Neural cell (in vitro differentiated cells): ENCODE data around the gene OSR1.

Source experiments
- EP300 ChIP-seq: fragments of 450-650 bp; conservative IDR thresholded peaks from 2 replicates; pipeline ENCODE4 v1.6.1; 2014; ENCODE audit warnings: antibody characterized with exemption, mild to moderate bottlenecking, moderate library complexity; ENCODE audit not compliant: poor library complexity, severe bottlenecking
- EZH2 ChIP-seq: fragments of 200-600, 300-800 bp; shearing (Covaris generic), sonication (generic); IDR thresholded peaks from 2 replicates; pipeline ENCODE4 v1.6.1; 2014; ENCODE audit warnings: antibody characterized with exemption, low read length, borderline replicate concordance, mild to moderate bottlenecking; ENCODE audit not compliant: insufficient read depth, poor library complexity, severe bottlenecking
- RAD21 ChIP-seq: fragments of 450-650 bp; conservative IDR thresholded peaks from 2 replicates; pipeline ENCODE4 v1.6.1; 2014; ENCODE audit warnings: antibody characterized with exemption, mild to moderate bottlenecking, moderate library complexity
- TF ChIP-seq, protein P1 (sequence below): fragments of 450-650 bp; IDR thresholded peaks from 2 replicates; pipeline ENCODE4 v1.5.1; 2014; ENCODE audit warnings: antibody characterized with exemption, mild to moderate bottlenecking, moderate library complexity; ENCODE audit not compliant: poor library complexity, severe bottlenecking
- TF ChIP-seq, protein P2 (sequence below): IDR thresholded peaks from 2 replicates; pipeline ENCODE4 v1.6.1; 2012; ENCODE audit warnings: borderline replicate concordance

DNA sequence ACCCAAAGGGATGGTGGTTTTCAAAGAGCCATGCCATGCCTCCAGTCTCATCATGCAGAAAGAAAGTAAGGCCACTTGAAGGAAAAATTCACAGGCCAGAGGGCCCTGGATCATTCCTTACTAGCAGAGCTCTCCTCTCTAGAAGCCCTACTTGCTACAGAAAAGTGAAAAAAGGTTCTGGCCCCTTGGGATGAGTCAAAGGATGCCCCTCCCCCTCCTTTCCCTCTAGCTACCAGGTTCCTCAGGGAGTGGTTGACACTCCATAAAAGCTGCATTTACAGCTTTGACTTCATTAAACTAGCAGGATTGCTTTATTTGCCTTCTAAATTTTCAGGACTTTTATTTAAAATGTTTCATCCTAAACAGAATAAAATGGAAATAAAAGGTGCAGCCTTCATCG is 21.2 kb downstream of the OSR1 start:
- TF ChIP-seq, protein P1, sequence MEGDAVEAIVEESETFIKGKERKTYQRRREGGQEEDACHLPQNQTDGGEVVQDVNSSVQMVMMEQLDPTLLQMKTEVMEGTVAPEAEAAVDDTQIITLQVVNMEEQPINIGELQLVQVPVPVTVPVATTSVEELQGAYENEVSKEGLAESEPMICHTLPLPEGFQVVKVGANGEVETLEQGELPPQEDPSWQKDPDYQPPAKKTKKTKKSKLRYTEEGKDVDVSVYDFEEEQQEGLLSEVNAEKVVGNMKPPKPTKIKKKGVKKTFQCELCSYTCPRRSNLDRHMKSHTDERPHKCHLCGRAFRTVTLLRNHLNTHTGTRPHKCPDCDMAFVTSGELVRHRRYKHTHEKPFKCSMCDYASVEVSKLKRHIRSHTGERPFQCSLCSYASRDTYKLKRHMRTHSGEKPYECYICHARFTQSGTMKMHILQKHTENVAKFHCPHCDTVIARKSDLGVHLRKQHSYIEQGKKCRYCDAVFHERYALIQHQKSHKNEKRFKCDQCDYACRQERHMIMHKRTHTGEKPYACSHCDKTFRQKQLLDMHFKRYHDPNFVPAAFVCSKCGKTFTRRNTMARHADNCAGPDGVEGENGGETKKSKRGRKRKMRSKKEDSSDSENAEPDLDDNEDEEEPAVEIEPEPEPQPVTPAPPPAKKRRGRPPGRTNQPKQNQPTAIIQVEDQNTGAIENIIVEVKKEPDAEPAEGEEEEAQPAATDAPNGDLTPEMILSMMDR: no peak
- TF ChIP-seq EP300 (no peak), RAD21 (no peak), EZH2 (no peak)
- TF ChIP-seq, protein P2, sequence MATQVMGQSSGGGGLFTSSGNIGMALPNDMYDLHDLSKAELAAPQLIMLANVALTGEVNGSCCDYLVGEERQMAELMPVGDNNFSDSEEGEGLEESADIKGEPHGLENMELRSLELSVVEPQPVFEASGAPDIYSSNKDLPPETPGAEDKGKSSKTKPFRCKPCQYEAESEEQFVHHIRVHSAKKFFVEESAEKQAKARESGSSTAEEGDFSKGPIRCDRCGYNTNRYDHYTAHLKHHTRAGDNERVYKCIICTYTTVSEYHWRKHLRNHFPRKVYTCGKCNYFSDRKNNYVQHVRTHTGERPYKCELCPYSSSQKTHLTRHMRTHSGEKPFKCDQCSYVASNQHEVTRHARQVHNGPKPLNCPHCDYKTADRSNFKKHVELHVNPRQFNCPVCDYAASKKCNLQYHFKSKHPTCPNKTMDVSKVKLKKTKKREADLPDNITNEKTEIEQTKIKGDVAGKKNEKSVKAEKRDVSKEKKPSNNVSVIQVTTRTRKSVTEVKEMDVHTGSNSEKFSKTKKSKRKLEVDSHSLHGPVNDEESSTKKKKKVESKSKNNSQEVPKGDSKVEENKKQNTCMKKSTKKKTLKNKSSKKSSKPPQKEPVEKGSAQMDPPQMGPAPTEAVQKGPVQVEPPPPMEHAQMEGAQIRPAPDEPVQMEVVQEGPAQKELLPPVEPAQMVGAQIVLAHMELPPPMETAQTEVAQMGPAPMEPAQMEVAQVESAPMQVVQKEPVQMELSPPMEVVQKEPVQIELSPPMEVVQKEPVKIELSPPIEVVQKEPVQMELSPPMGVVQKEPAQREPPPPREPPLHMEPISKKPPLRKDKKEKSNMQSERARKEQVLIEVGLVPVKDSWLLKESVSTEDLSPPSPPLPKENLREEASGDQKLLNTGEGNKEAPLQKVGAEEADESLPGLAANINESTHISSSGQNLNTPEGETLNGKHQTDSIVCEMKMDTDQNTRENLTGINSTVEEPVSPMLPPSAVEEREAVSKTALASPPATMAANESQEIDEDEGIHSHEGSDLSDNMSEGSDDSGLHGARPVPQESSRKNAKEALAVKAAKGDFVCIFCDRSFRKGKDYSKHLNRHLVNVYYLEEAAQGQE: no peak
